GM21576 (cell line): Measurements from ENCODE around the gene RUFY1.
"Not testable (repeated sequence)": the region's sequence is repeated elsewhere in the genome, so short reads cannot be mapped to it uniquely, and the experiment has no call there.

ENCODE experiments used
- ATAC-seq: cut with Tn5 transposase; IDR thresholded peaks from one replicate; pipeline ENCODE4 v1.9.1; 2021; ENCODE audit warnings: mild to moderate bottlenecking, moderate library complexity; ENCODE audit not compliant: unreplicated experiment

RUFY1 gene, protein sequence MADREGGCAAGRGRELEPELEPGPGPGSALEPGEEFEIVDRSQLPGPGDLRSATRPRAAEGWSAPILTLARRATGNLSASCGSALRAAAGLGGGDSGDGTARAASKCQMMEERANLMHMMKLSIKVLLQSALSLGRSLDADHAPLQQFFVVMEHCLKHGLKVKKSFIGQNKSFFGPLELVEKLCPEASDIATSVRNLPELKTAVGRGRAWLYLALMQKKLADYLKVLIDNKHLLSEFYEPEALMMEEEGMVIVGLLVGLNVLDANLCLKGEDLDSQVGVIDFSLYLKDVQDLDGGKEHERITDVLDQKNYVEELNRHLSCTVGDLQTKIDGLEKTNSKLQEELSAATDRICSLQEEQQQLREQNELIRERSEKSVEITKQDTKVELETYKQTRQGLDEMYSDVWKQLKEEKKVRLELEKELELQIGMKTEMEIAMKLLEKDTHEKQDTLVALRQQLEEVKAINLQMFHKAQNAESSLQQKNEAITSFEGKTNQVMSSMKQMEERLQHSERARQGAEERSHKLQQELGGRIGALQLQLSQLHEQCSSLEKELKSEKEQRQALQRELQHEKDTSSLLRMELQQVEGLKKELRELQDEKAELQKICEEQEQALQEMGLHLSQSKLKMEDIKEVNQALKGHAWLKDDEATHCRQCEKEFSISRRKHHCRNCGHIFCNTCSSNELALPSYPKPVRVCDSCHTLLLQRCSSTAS

GRCh38 chr5:179550511-179551342 is at the start of gene RUFY1:
TSS of gene RUFY1 (plus strand) at chr5:179550554. CDS start at chr5:179550570, 16 bp downstream.
- peak; percentile 75 for ATAC-seq

DNA sequence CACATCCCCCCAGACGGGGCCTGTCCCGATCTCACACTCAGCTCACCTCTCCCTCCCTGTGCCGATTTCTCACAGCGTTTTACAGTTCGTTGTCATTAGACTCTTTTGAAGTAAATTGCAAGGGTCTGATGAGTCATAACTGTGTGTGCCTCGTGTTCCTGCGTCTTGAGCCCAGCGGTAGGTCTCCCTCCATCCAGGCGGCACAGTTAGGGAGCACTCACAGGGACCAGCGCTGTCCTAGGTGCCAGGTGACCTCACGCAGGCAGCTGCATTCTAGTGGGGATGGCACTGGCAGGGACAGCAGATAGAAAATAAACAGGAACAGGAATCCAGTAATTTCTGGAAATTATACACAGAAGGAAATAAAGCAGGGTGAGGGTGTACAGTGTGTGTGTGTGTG is 48.4 kb upstream of the RUFY1 start:
- not testable (repeated sequence) for ATAC-seq

- not testable (repeated sequence) for ATAC-seq
Observed at GRCh38 chr5:179502420-179502819, 47.9 kb upstream of the RUFY1 start.

DNA sequence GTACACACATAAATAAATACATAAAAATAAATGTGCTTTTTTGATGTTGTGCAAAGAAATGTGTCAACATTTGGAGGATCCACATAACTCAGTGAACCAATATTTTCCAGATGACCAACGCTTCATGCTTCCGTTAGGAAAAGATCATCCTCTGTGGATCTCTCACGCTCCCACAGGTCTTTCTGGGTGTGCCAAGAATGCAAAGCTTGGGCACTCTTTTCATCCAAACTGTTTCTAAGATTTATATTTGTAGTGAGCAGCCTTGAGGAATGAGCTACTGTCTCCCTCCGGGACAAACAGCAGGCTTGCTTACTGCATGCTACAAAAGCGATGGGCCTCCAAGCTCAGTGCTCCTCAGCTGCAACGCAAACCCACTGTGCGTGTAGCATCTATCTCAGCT is 46.2 kb upstream of the RUFY1 start:
- no peak for ATAC-seq

GRCh38 chr5:179504600-179505396 is 45.6 kb upstream of the RUFY1 start:
- ATAC-seq, result no peak

DNA sequence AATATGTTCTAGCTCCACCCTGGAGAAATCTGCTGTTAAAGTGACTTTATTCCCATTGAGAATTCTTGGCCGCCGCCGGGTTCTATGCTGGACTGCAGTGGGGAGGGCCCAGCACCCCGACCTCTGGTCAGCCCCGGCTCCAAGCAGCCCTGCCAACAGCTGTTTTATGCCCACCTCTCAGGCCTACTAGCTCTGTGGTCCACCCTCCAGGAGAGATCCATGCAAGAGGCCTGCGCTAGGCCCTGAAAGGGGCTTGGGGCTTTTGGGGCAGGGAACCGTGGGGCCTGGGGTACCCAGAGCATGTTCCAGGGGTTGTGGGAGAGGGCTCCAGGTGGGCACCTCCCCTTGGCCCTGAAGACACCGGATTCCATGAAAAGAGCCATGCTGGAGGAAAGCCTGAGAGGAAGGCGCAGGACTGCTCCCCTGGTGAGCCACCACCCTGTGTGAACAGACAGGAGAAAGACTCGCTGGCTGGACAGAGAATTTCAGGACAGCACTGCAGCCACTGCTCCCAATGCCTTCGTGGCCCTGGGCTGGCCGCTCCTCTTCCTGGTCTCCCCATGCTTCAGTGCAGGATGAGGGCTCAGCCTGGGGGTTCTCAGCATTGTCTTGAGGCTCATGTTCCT is 44.6 kb upstream of the RUFY1 start:
- no peak for ATAC-seq

DNA sequence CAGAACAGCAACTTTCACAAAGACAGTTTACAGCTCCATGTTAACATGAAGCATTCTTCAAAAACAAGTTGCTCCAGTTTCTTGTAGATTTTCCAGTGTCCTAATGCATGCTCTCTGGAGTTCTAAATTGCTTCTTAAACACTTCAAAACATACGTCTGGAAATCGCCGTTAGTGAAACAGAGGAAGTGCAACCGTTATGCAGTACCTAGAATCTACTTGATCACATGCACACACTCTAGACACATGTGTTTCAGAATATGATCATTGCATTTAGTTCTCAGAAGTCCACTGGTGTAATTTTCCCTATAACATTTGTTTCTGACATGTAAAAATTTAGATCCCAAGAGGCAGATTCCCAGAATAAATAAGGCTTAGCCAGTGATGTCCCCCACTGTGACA is 41.1 kb upstream of the RUFY1 start:
- ATAC-seq, result no peak

DNA sequence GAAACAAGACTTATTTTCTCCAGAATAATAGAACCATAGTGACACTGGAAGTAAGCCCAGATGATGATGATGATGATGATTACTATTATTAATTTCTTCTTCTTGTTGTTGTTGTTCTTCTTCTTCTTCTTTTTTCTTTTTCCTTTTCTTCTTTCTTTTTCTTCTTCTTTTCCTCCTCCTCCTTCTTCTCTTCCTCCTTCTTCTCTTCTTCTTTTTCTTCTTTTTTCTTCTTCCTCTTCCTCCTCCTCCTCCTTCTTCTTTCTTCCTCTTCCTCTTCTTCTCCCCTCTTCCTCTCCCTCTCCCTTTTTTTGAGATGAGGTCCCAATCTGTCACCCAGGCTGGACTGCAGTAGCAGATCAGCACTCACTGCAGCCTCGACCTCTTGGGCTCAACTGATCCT is 40.5 kb upstream of the RUFY1 start:
- no peak for ATAC-seq

GRCh38 chr5:179512452-179513000 is 37.8 kb upstream of the RUFY1 start:
- no peak for ATAC-seq

GRCh38 chr5:179515501-179515900 is 34.9 kb upstream of the RUFY1 start:
- ATAC-seq, result not testable (repeated sequence)

DNA sequence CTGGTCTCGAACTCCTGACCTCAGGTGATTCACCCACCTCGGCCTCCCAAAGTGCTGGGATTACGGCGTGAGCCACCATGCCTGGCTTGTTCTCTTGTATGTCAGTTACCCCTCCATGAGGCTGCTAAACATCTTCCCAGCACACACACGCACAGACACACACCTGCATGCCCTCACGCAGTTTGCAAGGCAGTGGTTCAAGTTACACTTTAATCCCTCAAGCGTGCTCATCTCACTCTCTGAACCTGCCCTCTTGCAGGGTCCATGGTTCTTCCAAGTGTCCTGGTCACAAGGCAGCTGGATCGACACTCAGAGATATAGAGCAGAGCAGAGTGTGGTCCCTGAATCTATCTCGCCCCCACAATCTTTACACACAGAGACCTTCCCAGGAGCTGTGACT is 34.1 kb upstream of the RUFY1 start:
- ATAC-seq, result no peak

- not testable (repeated sequence) for ATAC-seq
Observed at GRCh38 chr5:179517746-179518145, 32.6 kb upstream of the RUFY1 start.

GRCh38 chr5:179518369-179518768 is 32.0 kb upstream of the RUFY1 start:
- ATAC-seq, result not testable (repeated sequence)

GRCh38 chr5:179519416-179520070 is 30.8 kb upstream of the RUFY1 start:
- ATAC-seq, result not testable (repeated sequence)

DNA sequence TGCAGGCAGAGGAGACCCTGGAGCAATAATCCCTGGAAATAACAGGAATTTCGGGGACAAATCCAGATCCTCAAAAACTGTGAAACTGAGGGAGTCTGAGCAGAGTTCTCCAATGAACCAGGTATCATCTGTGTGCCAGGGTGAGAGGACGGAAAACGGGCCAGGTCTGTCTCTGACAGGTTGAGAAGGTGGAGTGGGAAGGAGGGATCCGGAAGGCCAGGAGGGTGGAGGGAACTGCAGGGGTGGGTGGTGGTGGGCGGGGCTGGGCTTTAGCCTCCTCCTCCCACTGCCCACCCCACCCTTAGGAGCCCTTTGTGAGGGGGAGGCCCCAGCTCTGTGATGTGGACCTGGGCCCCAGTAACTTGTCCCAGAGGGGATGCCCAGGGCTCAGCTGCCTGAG is 28.2 kb upstream of the RUFY1 start:
- not testable (repeated sequence) for ATAC-seq

- no peak for ATAC-seq
Observed at GRCh38 chr5:179526978-179527377, 23.4 kb upstream of the RUFY1 start.

GRCh38 chr5:179530069-179530998 is 20.0 kb upstream of the RUFY1 start:
- ATAC-seq, result peak; percentile 72

- ATAC-seq, result no peak
Observed at GRCh38 chr5:179533024-179533423, 17.3 kb upstream of the RUFY1 start.
